Ishikawa (cell line): ENCODE data around the gene CYB5R4.

Source experiments
- CREB1 ChIP-seq: IDR thresholded peaks from 2 replicates; pipeline ENCODE4 v1.6.1; 2012; ENCODE audit warnings: low read depth
- EGR1 ChIP-seq: IDR thresholded peaks from 2 replicates; pipeline ENCODE4 v1.6.1; 2012
- EP300 ChIP-seq: IDR thresholded peaks from 2 replicates; pipeline ENCODE4 v1.6.1; 2012; ENCODE audit warnings: borderline replicate concordance
- FOXM1 ChIP-seq: IDR thresholded peaks from 2 replicates; pipeline ENCODE4 v1.6.1; 2012; ENCODE audit warnings: low read depth, borderline replicate concordance
- NFIC ChIP-seq: IDR thresholded peaks from 2 replicates; pipeline ENCODE4 v1.6.1; 2012
- RAD21 ChIP-seq: IDR thresholded peaks from 2 replicates; pipeline ENCODE4 v1.6.1; 2012; ENCODE audit warnings: low read depth
- YY1 ChIP-seq: IDR thresholded peaks from 2 replicates; pipeline ENCODE4 v1.6.1; 2012; ENCODE audit warnings: low read depth
- TF ChIP-seq, protein P1 (sequence below): IDR thresholded peaks from 2 replicates; pipeline ENCODE4 v1.6.1; 2012; ENCODE audit warnings: low read depth, mild to moderate bottlenecking

DNA sequence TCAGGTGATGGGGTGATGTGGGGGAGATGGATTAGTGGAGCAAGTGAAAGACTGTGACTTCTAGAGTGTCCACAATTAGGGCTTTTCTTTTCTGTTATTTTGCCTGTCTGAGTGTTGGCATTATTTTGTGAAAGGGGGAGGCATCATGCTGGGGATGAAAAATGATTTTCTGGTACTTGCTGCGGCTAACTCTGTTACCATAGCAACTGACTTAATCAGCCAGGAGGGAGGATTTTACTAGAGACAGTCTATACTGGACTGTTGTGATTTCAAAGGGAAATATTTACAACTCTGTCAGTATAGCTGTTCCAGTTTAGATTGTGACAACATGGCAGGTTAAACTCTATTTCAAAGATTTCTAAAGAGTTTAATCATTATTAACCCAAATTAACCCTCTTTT lies 143.6 kb downstream of the CYB5R4 start:
- no peak for TF ChIP-seq RAD21
- TF ChIP-seq YY1 = no peak
- no peak for TF ChIP-seq NFIC
- no peak for TF ChIP-seq CREB1
- TF ChIP-seq EGR1 = no peak
- TF ChIP-seq, protein P1, sequence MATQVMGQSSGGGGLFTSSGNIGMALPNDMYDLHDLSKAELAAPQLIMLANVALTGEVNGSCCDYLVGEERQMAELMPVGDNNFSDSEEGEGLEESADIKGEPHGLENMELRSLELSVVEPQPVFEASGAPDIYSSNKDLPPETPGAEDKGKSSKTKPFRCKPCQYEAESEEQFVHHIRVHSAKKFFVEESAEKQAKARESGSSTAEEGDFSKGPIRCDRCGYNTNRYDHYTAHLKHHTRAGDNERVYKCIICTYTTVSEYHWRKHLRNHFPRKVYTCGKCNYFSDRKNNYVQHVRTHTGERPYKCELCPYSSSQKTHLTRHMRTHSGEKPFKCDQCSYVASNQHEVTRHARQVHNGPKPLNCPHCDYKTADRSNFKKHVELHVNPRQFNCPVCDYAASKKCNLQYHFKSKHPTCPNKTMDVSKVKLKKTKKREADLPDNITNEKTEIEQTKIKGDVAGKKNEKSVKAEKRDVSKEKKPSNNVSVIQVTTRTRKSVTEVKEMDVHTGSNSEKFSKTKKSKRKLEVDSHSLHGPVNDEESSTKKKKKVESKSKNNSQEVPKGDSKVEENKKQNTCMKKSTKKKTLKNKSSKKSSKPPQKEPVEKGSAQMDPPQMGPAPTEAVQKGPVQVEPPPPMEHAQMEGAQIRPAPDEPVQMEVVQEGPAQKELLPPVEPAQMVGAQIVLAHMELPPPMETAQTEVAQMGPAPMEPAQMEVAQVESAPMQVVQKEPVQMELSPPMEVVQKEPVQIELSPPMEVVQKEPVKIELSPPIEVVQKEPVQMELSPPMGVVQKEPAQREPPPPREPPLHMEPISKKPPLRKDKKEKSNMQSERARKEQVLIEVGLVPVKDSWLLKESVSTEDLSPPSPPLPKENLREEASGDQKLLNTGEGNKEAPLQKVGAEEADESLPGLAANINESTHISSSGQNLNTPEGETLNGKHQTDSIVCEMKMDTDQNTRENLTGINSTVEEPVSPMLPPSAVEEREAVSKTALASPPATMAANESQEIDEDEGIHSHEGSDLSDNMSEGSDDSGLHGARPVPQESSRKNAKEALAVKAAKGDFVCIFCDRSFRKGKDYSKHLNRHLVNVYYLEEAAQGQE = no peak
- no peak for TF ChIP-seq FOXM1
- no peak for TF ChIP-seq EP300
